Measurements from ENCODE around the gene PACRG.

PACRG gene

DNA sequence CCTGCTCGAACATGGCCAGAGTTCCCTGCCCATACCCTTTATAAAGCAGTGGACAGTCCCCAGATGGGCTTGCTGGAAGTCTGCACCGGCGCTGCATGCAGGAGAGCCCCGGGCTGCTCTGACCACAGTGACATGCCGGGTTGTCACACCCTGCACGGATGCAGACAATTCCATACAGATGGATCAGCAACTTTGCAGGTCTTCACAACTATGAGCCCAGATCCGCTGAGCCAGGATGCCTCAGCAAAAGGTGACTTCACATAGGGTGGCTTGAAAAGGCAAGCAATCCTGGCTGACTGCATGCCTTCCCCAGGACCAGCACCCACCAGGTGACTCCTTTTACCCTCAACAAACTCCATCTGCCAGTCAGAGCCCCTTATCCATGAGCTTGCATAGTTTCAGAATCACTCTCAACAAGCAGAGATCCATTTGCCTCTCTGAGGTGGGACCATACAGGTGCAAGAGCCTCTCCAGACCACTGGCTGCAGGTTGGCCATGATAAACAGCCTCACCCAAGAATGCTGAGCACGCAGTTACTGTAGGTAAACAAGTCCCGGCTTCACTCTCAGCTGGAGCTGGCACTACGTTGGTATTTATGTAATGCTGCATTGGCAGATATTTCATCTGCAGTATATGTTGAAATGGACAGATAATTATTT is 503.7 kb downstream of the PACRG start:
- WGBS, 2 experiments (ENCODE audit: insufficient coverage in 2 of 2), result 93 to 95% methylated on average over 8 to 9 of the region's 10 CpGs
- H3K9me3 ChIP-seq (ENCODE audit: control insufficient read depth, low read length), result no peaks in the 10 kb centered on the region
- H3K4me1 ChIP-seq (ENCODE audit: control insufficient read depth, insufficient read depth, low read length, poor library complexity, severe bottlenecking), result no peaks in the 10 kb centered on the region
- H3K27ac ChIP-seq (ENCODE audit: low read depth, low read length, severe bottlenecking), result no peak overlapping the region
- H3K36me3 ChIP-seq (ENCODE audit: control insufficient read depth, insufficient read depth, low read length), result no peaks in the 10 kb centered on the region
- no peak overlapping the region for H3K4me3 ChIP-seq (ENCODE audit: extremely low read depth, insufficient read depth, low read length, poor library complexity, severe bottlenecking)

DNA sequence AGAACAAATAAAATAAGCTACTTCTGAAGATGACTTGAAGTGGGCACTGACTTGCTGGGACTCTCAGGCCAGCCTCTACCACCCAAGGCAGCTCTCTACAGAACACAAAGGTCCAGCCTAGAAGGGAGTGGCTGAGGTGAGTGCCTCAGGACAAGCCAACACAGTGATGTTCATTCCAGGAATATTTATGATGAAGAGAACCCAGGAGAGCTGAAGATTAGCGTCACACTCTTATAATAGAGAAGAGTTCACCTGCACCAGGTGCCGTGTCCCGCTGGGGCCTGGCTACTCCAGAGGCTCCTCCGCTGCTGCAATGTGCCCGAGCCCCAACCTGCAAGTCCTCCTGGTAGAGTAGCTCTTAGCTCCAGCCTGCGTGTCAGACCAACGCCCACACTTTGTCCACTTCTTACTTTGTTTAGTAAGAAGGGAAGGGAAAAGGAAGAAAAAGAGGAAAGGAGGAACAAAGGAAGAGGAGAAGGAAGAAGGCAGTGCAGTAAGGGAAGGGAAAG is 504.3 kb downstream of the PACRG start:
- Histone ChIP-seq H3K4me1 (ENCODE audit: control insufficient read depth, insufficient read depth, low read length, poor library complexity, severe bottlenecking) (no peaks in the 10 kb centered on the region), H3K36me3 (ENCODE audit: control insufficient read depth, insufficient read depth, low read length) (no peaks in the 10 kb centered on the region), H3K27ac (ENCODE audit: low read depth, low read length, severe bottlenecking) (no peak overlapping the region), H3K4me3 (ENCODE audit: extremely low read depth, insufficient read depth, low read length, poor library complexity, severe bottlenecking) (no peak overlapping the region), H3K9me3 (ENCODE audit: control insufficient read depth, low read length) (no peaks in the 10 kb centered on the region)
- 91 to 98% methylated on average over 4 to 5 of the region's 7 CpGs for WGBS, 2 experiments (ENCODE audit: insufficient coverage in 2 of 2)

DNA sequence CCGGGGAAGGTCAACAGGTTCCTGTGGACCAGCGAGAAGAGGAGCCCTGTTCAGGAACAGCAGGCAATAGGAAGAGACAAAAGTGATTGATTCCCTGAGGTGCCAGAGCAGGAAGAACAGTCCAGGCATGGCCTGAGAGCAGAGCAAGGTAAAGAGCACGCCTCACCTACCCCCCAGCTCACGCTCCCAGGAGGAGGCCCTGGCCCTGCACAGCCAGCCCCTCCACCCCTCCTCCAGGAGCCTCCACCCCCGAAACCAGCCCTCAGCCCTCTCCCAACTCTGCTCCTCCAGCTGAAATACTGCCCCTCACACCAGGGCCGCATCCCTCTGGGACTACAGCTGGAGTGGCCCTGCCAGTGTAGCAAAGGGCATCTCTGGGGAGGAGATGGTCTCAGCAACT is 504.9 kb downstream of the PACRG start:
- Histone ChIP-seq H3K4me3 (ENCODE audit: extremely low read depth, insufficient read depth, low read length, poor library complexity, severe bottlenecking) (no peak overlapping the region), H3K27ac (ENCODE audit: low read depth, low read length, severe bottlenecking) (no peak overlapping the region), H3K9me3 (ENCODE audit: control insufficient read depth, low read length) (no peaks in the 10 kb centered on the region), H3K4me1 (ENCODE audit: control insufficient read depth, insufficient read depth, low read length, poor library complexity, severe bottlenecking) (no peaks in the 10 kb centered on the region), H3K36me3 (ENCODE audit: control insufficient read depth, insufficient read depth, low read length) (no peaks in the 10 kb centered on the region)
- 79 to 82% methylated on average over 2 to 6 of the region's 6 CpGs for WGBS, 2 experiments (ENCODE audit: insufficient coverage in 2 of 2)

DNA sequence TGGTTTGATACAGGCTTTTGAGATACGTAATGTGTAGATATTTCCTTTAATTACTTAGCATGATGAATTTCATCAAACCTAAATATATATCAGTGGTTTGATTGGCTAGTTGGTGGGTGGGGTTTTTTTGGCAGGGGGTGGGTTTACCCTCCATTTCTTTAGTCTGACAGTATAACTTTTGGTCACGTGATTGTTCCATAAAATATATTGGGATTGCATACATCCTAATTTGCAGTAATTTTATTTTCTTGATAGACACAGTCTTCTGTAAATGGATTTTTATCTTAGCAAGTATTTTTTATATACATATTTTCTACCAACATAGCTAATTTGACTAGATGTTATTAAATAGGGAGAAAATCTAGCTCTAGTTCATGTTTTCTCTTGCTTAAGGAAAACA is 509.3 kb downstream of the PACRG start:
- Histone ChIP-seq H3K27ac (ENCODE audit: low read depth, low read length, severe bottlenecking) (no peak overlapping the region), H3K4me3 (ENCODE audit: extremely low read depth, insufficient read depth, low read length, poor library complexity, severe bottlenecking) (no peak overlapping the region), H3K9me3 (ENCODE audit: control insufficient read depth, low read length) (no peaks in the 10 kb centered on the region), H3K4me1 (ENCODE audit: control insufficient read depth, insufficient read depth, low read length, poor library complexity, severe bottlenecking) (no peaks in the 10 kb centered on the region), H3K36me3 (ENCODE audit: control insufficient read depth, insufficient read depth, low read length) (no peaks in the 10 kb centered on the region)
- no CpG with 5 or more reads among the region's 2 CpGs for WGBS, 2 experiments (ENCODE audit: insufficient coverage in 2 of 2)

DNA sequence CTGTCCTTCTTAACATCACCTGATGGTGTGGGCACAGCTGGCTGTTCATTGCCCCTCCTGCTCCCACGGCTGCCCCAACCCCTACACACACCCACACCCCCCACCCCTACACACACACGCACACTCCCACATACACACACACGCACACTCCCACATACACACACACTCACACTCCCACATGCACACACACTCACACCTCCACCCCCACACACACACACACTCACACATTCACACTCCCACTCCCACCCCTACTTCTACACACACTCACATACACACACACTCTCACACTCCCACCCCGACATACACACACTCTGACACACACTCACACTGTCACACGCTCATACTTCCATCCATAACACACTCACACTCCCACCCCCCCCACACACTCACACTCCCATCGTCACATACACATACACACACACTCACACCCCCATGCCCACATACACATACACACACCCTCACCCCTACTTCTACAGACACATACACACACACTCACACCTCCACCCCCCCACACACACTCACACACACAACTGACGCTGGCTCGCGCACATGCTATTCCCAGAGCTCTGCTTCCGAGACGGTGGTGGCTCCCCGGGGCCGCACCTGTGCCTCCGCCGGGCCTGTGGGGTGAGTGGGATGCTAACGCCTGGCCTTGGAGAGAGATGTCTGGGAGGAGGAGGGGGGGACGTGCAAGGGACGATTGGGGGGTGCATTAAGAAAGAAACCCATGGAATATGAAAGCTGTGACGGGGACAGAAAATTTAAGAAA is 512.0 kb downstream of the PACRG start:
- Histone ChIP-seq H3K9me3 (ENCODE audit: control insufficient read depth, low read length) (no peaks in the 10 kb centered on the region), H3K27ac (ENCODE audit: low read depth, low read length, severe bottlenecking) (no peak overlapping the region), H3K36me3 (ENCODE audit: control insufficient read depth, insufficient read depth, low read length) (no peaks in the 10 kb centered on the region), H3K4me3 (ENCODE audit: extremely low read depth, insufficient read depth, low read length, poor library complexity, severe bottlenecking) (no peak overlapping the region), H3K4me1 (ENCODE audit: control insufficient read depth, insufficient read depth, low read length, poor library complexity, severe bottlenecking) (no peaks in the 10 kb centered on the region)
- WGBS, 2 experiments (ENCODE audit: insufficient coverage in 2 of 2), result 90 to 92% methylated on average over 7 to 13 of the region's 19 CpGs

DNA sequence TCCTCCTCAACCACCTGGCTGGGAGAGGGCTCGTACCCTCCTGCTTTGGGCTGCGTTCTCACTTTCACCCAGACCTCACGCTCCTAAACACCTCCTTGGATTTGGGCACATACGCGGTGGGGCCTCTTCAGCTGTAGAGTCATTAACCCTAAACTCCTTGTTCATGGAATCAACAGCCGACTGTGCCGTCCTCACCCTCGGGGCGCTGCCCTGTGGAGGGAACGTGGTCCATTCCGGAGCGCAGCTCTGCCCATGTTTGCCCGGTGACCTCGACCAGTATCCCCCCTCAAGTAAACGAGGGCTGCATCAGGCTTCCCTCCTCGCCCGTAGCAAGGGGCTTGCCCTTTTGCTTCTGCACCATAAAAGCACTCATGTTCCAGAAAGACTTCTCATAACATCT is 512.8 kb downstream of the PACRG start:
- H3K27ac ChIP-seq (ENCODE audit: low read depth, low read length, severe bottlenecking), result no peak overlapping the region
- no peaks in the 10 kb centered on the region for H3K9me3 ChIP-seq (ENCODE audit: control insufficient read depth, low read length)
- H3K4me3 ChIP-seq (ENCODE audit: extremely low read depth, insufficient read depth, low read length, poor library complexity, severe bottlenecking), result no peak overlapping the region
- WGBS, 2 experiments (ENCODE audit: insufficient coverage in 2 of 2), result 95 to 97% methylated on average over 16 to 17 of the region's 17 CpGs
- H3K4me1 ChIP-seq (ENCODE audit: control insufficient read depth, insufficient read depth, low read length, poor library complexity, severe bottlenecking), result no peaks in the 10 kb centered on the region
- H3K36me3 ChIP-seq (ENCODE audit: control insufficient read depth, insufficient read depth, low read length), result no peaks in the 10 kb centered on the region

DNA sequence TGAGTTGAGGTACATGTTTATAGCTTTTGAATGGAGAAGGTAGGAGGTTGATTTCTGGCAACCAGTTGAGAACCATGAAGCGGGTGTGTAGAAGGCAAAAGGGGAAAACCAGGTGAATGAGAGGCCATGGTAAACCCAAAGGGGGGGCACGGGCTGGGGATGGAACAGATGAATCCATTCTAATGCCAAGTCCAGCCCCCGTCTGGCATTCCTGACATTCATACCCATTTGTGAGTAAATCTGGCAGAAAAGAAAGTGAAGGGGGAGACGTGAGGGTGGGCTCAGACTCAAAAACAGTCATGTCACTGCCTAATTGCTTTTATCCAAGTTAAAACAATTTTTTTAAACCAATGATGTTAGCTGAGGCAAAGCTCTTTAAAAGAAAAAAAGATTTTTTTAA is 513.9 kb downstream of the PACRG start:
- Histone ChIP-seq H3K4me3 (ENCODE audit: extremely low read depth, insufficient read depth, low read length, poor library complexity, severe bottlenecking) (no peak overlapping the region), H3K36me3 (ENCODE audit: control insufficient read depth, insufficient read depth, low read length) (no peaks in the 10 kb centered on the region), H3K9me3 (ENCODE audit: control insufficient read depth, low read length) (no peaks in the 10 kb centered on the region), H3K27ac (ENCODE audit: low read depth, low read length, severe bottlenecking) (no peak overlapping the region), H3K4me1 (ENCODE audit: control insufficient read depth, insufficient read depth, low read length, poor library complexity, severe bottlenecking) (no peaks in the 10 kb centered on the region)
- WGBS, 2 experiments (ENCODE audit: insufficient coverage in 2 of 2), result 87 to 92% methylated on average over 2 to 3 of the region's 4 CpGs

DNA sequence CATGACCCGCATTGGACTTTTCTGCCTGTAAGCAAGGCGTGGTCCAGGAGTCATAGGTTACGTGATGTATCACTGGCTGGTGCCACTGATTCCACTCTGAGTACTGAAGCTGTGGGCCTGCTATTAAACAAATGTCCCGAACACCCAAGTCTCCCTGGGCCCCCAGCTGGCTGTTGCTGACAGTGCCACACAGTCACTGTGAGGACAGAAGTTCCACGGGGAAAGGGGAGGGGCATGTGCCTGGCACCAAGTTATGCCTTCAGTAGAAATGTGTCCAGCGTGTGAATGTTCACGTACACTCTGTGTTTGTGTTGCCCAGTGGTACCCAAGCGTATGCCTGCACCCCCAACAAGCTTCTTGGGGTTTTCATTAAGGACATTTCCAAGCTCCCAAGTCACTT is 515.3 kb downstream of the PACRG start:
- Histone ChIP-seq H3K9me3 (ENCODE audit: control insufficient read depth, low read length) (no peaks in the 10 kb centered on the region), H3K4me1 (ENCODE audit: control insufficient read depth, insufficient read depth, low read length, poor library complexity, severe bottlenecking) (no peaks in the 10 kb centered on the region), H3K27ac (ENCODE audit: low read depth, low read length, severe bottlenecking) (no peak overlapping the region), H3K4me3 (ENCODE audit: extremely low read depth, insufficient read depth, low read length, poor library complexity, severe bottlenecking) (no peak overlapping the region), H3K36me3 (ENCODE audit: control insufficient read depth, insufficient read depth, low read length) (no peaks in the 10 kb centered on the region)
- 94 to 99% methylated on average over 7 to 8 of the region's 8 CpGs for WGBS, 2 experiments (ENCODE audit: insufficient coverage in 2 of 2)

DNA sequence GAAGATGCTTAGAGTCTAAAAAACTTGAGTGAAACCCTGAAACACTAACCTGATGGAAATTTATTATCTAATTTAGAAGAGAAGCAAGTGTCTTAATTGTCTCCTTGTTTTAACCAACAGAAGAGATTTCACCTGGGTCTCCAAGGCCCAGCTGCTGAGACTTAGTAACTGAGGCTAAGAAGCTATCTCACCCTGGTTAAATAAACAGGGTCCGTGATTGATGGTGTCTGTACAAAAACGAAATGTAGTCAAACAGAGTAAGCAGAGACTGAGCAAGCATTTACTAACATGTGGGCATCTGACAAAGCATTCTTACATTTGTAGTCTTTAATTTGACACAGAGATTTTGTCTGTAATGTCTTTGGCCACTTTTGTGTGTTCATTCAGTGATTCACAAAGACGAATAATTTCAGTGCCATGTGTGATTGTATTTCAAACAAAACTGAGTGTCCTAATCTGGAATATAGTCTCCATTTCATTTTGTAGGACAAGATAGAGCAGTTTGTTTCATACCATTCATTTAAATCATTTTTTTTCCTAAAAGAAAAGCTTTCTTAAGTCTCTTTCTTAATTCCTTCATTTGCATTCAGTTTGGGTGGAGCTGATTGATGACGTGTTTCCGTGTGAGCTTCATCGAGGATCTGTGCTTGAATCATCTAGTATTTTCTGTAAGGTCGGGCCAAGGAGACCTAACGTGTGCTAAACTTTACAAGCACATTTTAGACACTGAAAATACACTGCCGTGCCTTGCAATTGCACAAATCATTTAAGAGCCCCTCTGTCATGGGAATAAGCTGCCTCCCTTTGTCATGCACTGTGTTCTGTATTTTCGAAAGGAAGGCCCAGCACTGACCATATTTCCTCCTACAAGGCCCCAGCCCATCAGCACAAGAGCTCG is 516.2 kb downstream of the PACRG start:
- H3K4me3 ChIP-seq (ENCODE audit: extremely low read depth, insufficient read depth, low read length, poor library complexity, severe bottlenecking), result no peak overlapping the region
- H3K27ac ChIP-seq (ENCODE audit: low read depth, low read length, severe bottlenecking), result no peak overlapping the region
- H3K4me1 ChIP-seq (ENCODE audit: control insufficient read depth, insufficient read depth, low read length, poor library complexity, severe bottlenecking), result no peaks in the 10 kb centered on the region
- H3K36me3 ChIP-seq (ENCODE audit: control insufficient read depth, insufficient read depth, low read length), result no peaks in the 10 kb centered on the region
- 77 to 83% methylated on average over 8 to 10 of the region's 11 CpGs for WGBS, 2 experiments (ENCODE audit: insufficient coverage in 2 of 2)
- H3K9me3 ChIP-seq (ENCODE audit: control insufficient read depth, low read length), result no peaks in the 10 kb centered on the region

DNA sequence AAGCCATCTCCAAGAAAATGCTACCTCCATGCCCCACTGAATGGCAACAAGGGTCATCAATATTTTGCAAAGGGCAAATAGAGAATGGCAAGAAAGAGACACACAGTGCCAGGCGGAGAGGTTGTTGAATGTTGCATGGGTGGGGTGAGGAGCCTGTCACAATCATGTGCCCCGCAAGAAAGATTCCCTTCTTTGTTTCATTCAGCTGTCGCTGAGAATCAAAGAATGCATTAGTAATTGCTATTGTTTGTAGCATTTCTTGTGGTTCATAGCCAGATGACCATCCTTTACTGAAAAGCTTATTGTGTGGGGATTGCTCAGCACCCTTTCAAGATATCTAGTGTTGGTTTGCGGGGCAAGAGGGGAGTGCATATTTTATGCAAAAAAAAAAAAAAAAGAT is 520.3 kb downstream of the PACRG start:
- Histone ChIP-seq H3K27ac (ENCODE audit: low read depth, low read length, severe bottlenecking) (no peak overlapping the region), H3K9me3 (ENCODE audit: control insufficient read depth, low read length) (no peaks in the 10 kb centered on the region), H3K36me3 (ENCODE audit: control insufficient read depth, insufficient read depth, low read length) (no peaks in the 10 kb centered on the region), H3K4me3 (ENCODE audit: extremely low read depth, insufficient read depth, low read length, poor library complexity, severe bottlenecking) (no peak overlapping the region), H3K4me1 (ENCODE audit: control insufficient read depth, insufficient read depth, low read length, poor library complexity, severe bottlenecking) (no peaks in the 10 kb centered on the region)
- WGBS, 2 experiments (ENCODE audit: insufficient coverage in 2 of 2), result 83 to 90% methylated on average over 2 to 3 of the region's 4 CpGs

All from mesodermal cell (in vitro differentiated cells).